SJSA1 (cell line): ENCODE data around the gene OR51G1. TPM values are rescaled to one million over a fixed set of nuclear protein-coding genes. Genes with fewer than 3 reads are reported as not detected.
"Not testable (repeated sequence)": the region's sequence is repeated elsewhere in the genome, so short reads cannot be mapped to it uniquely, and the experiment has no call there.

ENCODE experiments used
- DNase-seq, 2 experiments: peaks; one replicate each; pipeline ENCODE4 v3.0.0-alpha.2; 2015 to 2020; ENCODE audit warnings: low spot score in 2 of 2, low read depth in 1 of 2
- H3K27ac ChIP-seq: fragments of 250-450 bp; sonication (Bioruptor Pico); 2 replicates; pipeline ENCODE4 v1.5.1; 2020; ENCODE audit warnings: mild to moderate bottlenecking, moderate library complexity
- H3K27me3 ChIP-seq: fragments of 250-450 bp; sonication (Bioruptor Pico); replicated peaks from 2 replicates; pipeline ENCODE4 v1.5.1; 2020; ENCODE audit warnings: mild to moderate bottlenecking, moderate library complexity
- H3K36me3 ChIP-seq: fragments of 250-450 bp; sonication (Bioruptor Pico); 2 replicates; pipeline ENCODE4 v1.5.1; 2020; ENCODE audit warnings: mild to moderate bottlenecking
- H3K4me1 ChIP-seq: fragments of 250-450 bp; sonication (Bioruptor Pico); replicated peaks from 2 replicates; pipeline ENCODE4 v1.6.1; 2021; ENCODE audit warnings: mild to moderate bottlenecking
- H3K4me3 ChIP-seq: fragments of 250-450 bp; sonication (Bioruptor Pico); 2 replicates; pipeline ENCODE4 v1.5.1; 2020; ENCODE audit warnings: mild to moderate bottlenecking
- H3K9me3 ChIP-seq: fragments of 250-450 bp; sonication (Bioruptor Pico); replicated peaks from 2 replicates; pipeline ENCODE4 v1.5.1; 2020; ENCODE audit warnings: mild to moderate bottlenecking
- total RNA-seq: library from RNA; depleted of rRNA; stranded (reverse); fragments of >200 nt; shearing (Covaris generic); gene quantifications from 2 replicates; pipeline ENCODE4 v1.2.3, GENCODE V29; 2014; rRNA removed

OR51G1 gene
- total RNA-seq, result not detected in 2 replicates

GRCh38 chr11:4924239-4924638 lies at the start of gene OR51G1:
Gene OR51G1 (minus strand): TSS chr11:4924339. CDS start chr11:4924339, 0 bp downstream.
- no peak within 1 kb of the TSS for H3K4me3 ChIP-seq
- no peak for DNase-seq
- no peaks in the 10 kb centered on the region for H3K36me3 ChIP-seq
- no peaks in the 10 kb centered on the region for H3K9me3 ChIP-seq
- H3K27me3 ChIP-seq, result no peaks in the 10 kb centered on the region; the same call in 1 of the 2 replicates
- H3K4me1 ChIP-seq, result no peaks in the 10 kb centered on the region
- H3K27ac ChIP-seq, result no peak within 1 kb of the TSS

GRCh38 chr11:4962816-4963215 lies 38.7 kb upstream of the OR51G1 start:
- H3K4me1 ChIP-seq, result no peaks in the 10 kb centered on the region
- no peak for DNase-seq
- H3K36me3 ChIP-seq, result no peaks in the 10 kb centered on the region
- H3K27me3 ChIP-seq, result no peaks in the 10 kb centered on the region
- no peak overlapping the region for H3K27ac ChIP-seq
- no peaks in the 10 kb centered on the region for H3K9me3 ChIP-seq
- H3K4me3 ChIP-seq, result no peak overlapping the region

- H3K9me3 ChIP-seq, result no peaks in the 10 kb centered on the region
- no peak overlapping the region for H3K4me3 ChIP-seq
- 0 out of 2 replicates have a peak, but pooled peaks cover 2% of the 10 kb centered on the region for H3K27me3 ChIP-seq
- no peak for DNase-seq
- H3K36me3 ChIP-seq, result no peaks in the 10 kb centered on the region
- H3K4me1 ChIP-seq, result no peaks in the 10 kb centered on the region
- no peak overlapping the region for H3K27ac ChIP-seq
These were observed 36.7 kb upstream of the OR51G1 start for GRCh38 chr11:4960877-4961276.

GRCh38 chr11:4957396-4957795 lies 33.3 kb upstream of the OR51G1 start:
- H3K27me3 ChIP-seq, result 0 out of 2 replicates have a peak, but pooled peaks cover 2% of the 10 kb centered on the region

GRCh38 chr11:4955613-4956012 lies 31.5 kb upstream of the OR51G1 start, which contains the start of gene OR51A2:
Gene OR51A2 (minus strand): TSS chr11:4955713. CDS start chr11:4955713, 0 bp downstream.
- not testable (repeated sequence) for H3K27me3 ChIP-seq, H3K27ac ChIP-seq, H3K9me3 ChIP-seq, H3K4me3 ChIP-seq, H3K4me1 ChIP-seq, H3K36me3 ChIP-seq, DNase-seq

More at GRCh38 chr11:4957396-4957795, 33.3 kb upstream of the OR51G1 start:
- Histone ChIP-seq H3K9me3 (no peaks in the 10 kb centered on the region), H3K27ac (no peak overlapping the region), H3K4me1 (no peaks in the 10 kb centered on the region), H3K36me3 (no peaks in the 10 kb centered on the region), H3K4me3 (no peak overlapping the region)
- DNase-seq, result no peak

GRCh38 chr11:4947505-4947904 lies 23.4 kb upstream of the OR51G1 start, which contains the start of gene OR51A4:
Gene OR51A4 (minus strand): TSS chr11:4947605. CDS start chr11:4947100, 505 bp downstream.
- Histone ChIP-seq H3K27ac (no peak within 1 kb of the TSS), H3K9me3 (no peaks in the 10 kb centered on the region), H3K4me1 (no peaks in the 10 kb centered on the region), H3K36me3 (no peaks in the 10 kb centered on the region), H3K4me3 (no peak within 1 kb of the TSS), H3K27me3 (0 out of 2 replicates have a peak, but pooled peaks cover 5% of the 10 kb centered on the region)
- no peak for DNase-seq

- no peak overlapping the region for H3K27ac ChIP-seq
- H3K4me3 ChIP-seq, result no peak overlapping the region
- H3K4me1 ChIP-seq, result no peaks in the 10 kb centered on the region
- H3K9me3 ChIP-seq, result no peaks in the 10 kb centered on the region
- H3K36me3 ChIP-seq, result no peaks in the 10 kb centered on the region
- H3K27me3 ChIP-seq, result no peaks in the 10 kb centered on the region; the same call in 1 of the 2 replicates
- no peak for DNase-seq
These were observed 12.6 kb upstream of the OR51G1 start for GRCh38 chr11:4936745-4937144.

- Histone ChIP-seq H3K27ac (no peak overlapping the region), H3K27me3 (no peaks in the 10 kb centered on the region)
These were observed 8.6 kb upstream of the OR51G1 start for GRCh38 chr11:4932751-4933150.

GRCh38 chr11:4926608-4927007 lies 2.5 kb upstream of the OR51G1 start:
- Histone ChIP-seq H3K27me3 (no peaks in the 10 kb centered on the region; the same call in 1 of the 2 replicates), H3K36me3 (no peaks in the 10 kb centered on the region), H3K27ac (no peak overlapping the region), H3K4me3 (no peak overlapping the region), H3K4me1 (no peaks in the 10 kb centered on the region), H3K9me3 (no peaks in the 10 kb centered on the region)
- DNase-seq, result no peak

More at GRCh38 chr11:4932751-4933150, 8.6 kb upstream of the OR51G1 start:
- Histone ChIP-seq H3K36me3 (no peaks in the 10 kb centered on the region), H3K4me1 (no peaks in the 10 kb centered on the region), H3K4me3 (no peak overlapping the region), H3K9me3 (no peaks in the 10 kb centered on the region)
- DNase-seq, result no peak

GRCh38 chr11:4922304-4922703 lies 1.8 kb downstream of the OR51G1 start:
- H3K36me3 ChIP-seq, result no peaks in the 10 kb centered on the region
- peaks cover 14% of the 10 kb centered on the region for H3K27me3 ChIP-seq
- H3K27ac ChIP-seq, result no peak overlapping the region
- H3K4me1 ChIP-seq, result no peaks in the 10 kb centered on the region
- no peaks in the 10 kb centered on the region for H3K9me3 ChIP-seq
- H3K4me3 ChIP-seq, result no peak overlapping the region
- DNase-seq, result no peak

GRCh38 chr11:4921796-4922195 lies 2.3 kb downstream of the OR51G1 start:
- no peaks in the 10 kb centered on the region for H3K9me3 ChIP-seq
- H3K4me1 ChIP-seq, result no peaks in the 10 kb centered on the region
- H3K27ac ChIP-seq, result no peak overlapping the region

GRCh38 chr11:4919250-4919649 lies 4.9 kb downstream of the OR51G1 start, which contains the start of gene OR51G2:
Gene OR51G2 (minus strand): TSS chr11:4919350. CDS start chr11:4915663, 3,687 bp downstream.
- DNase-seq, result no peak
- Histone ChIP-seq H3K27ac (no peak within 1 kb of the TSS), H3K9me3 (no peaks in the 10 kb centered on the region), H3K27me3 (peaks cover 17% of the 10 kb centered on the region), H3K4me1 (no peaks in the 10 kb centered on the region), H3K36me3 (no peaks in the 10 kb centered on the region), H3K4me3 (no peak within 1 kb of the TSS)

More at GRCh38 chr11:4921796-4922195, 2.3 kb downstream of the OR51G1 start:
- Histone ChIP-seq H3K4me3 (no peak overlapping the region), H3K36me3 (no peaks in the 10 kb centered on the region), H3K27me3 (peaks cover 17% of the 10 kb centered on the region)
- DNase-seq, result no peak

- Histone ChIP-seq H3K9me3 (no peaks in the 10 kb centered on the region), H3K4me1 (no peaks in the 10 kb centered on the region), H3K27me3 (peaks cover 23% of the 10 kb centered on the region), H3K27ac (no peak overlapping the region), H3K36me3 (no peaks in the 10 kb centered on the region), H3K4me3 (no peak overlapping the region)
- DNase-seq, result no peak
These were observed 7.6 kb downstream of the OR51G1 start for GRCh38 chr11:4916581-4916980.

- no peaks in the 10 kb centered on the region for H3K36me3 ChIP-seq
- no peak within 1 kb of the TSS for H3K4me3 ChIP-seq
- no peaks in the 10 kb centered on the region for H3K4me1 ChIP-seq
- H3K27ac ChIP-seq, result no peak within 1 kb of the TSS
- H3K27me3 ChIP-seq, result no peaks in the 10 kb centered on the region; the same call in 1 of the 2 replicates
- no peak for DNase-seq
- no peaks in the 10 kb centered on the region for H3K9me3 ChIP-seq
These were observed 20.7 kb downstream of the OR51G1 start, which contains the start of gene OR51A7 for GRCh38 chr11:4903484-4903883. Gene OR51A7 (plus strand): TSS chr11:4903783. CDS start chr11:4907370, 3,587 bp downstream.
